ENCODE measurements around the gene SGSM2. TPM values are rescaled to one million over a fixed set of nuclear protein-coding genes. Genes with fewer than 3 reads are reported as not detected.
A peak's percentile ranks its signal among the peaks of the same experiment; 100 is the strongest.

Gene SGSM2
- total RNA-seq, 6 experiments from 2014 or later, result 22.4 to 28.2 (median 26.1) TPM

GRCh38 chr17:2401426-2402221, 64.3 kb downstream of the SGSM2 start:
- TF ChIP-seq CTCF (IDR thresholded peaks at IDR 0.05), result no peak
- H3K27me3 Mint-ChIP-seq (ENCODE audit: insufficient read depth), result peaks cover 10% of the 10 kb centered on the region
- H3K27ac Mint-ChIP-seq, result peak overlapping the region; percentile 99
- peaks cover 5% of the 10 kb centered on the region; the same call in 1 of the 2 replicates for H3K36me3 Mint-ChIP-seq (ENCODE audit: low read depth)
- H3K4me1 Mint-ChIP-seq (ENCODE audit: low read depth), result peaks cover 71% of the 10 kb centered on the region
- no peaks in the 10 kb centered on the region for H3K9me3 Mint-ChIP-seq
- peak overlapping the region; percentile 99 for H3K4me3 Mint-ChIP-seq
- peak; percentile 100 for DNase-seq

- peaks cover 72% of the 10 kb centered on the region for H3K4me1 Mint-ChIP-seq (ENCODE audit: low read depth)
- peak overlapping the region; percentile 88 for H3K27ac Mint-ChIP-seq
Observed at GRCh38 chr17:2402544-2402943, 65.2 kb downstream of the SGSM2 start.

GRCh38 chr17:2403044-2403443, 65.7 kb downstream of the SGSM2 start:
- peaks cover 9% of the 10 kb centered on the region for H3K27me3 Mint-ChIP-seq (ENCODE audit: insufficient read depth)
- H3K27ac Mint-ChIP-seq, result peak overlapping the region; percentile 88
- peaks cover 71% of the 10 kb centered on the region for H3K4me1 Mint-ChIP-seq (ENCODE audit: low read depth)
- no peaks in the 10 kb centered on the region for H3K9me3 Mint-ChIP-seq
- peak overlapping the region; percentile 99 for H3K4me3 Mint-ChIP-seq
- no peak for TF ChIP-seq CTCF (IDR thresholded peaks at IDR 0.05)
- no peak for DNase-seq
- H3K36me3 Mint-ChIP-seq (ENCODE audit: low read depth), result peaks cover 5% of the 10 kb centered on the region; the same call in 1 of the 2 replicates

More at GRCh38 chr17:2402544-2402943, 65.2 kb downstream of the SGSM2 start:
- no peak for TF ChIP-seq CTCF (IDR thresholded peaks at IDR 0.05)
- Mint-ChIP-seq H3K4me3 (peak overlapping the region; percentile 99), H3K36me3 (ENCODE audit: low read depth) (peaks cover 5% of the 10 kb centered on the region; the same call in 1 of the 2 replicates), H3K27me3 (ENCODE audit: insufficient read depth) (peaks cover 10% of the 10 kb centered on the region), H3K9me3 (no peaks in the 10 kb centered on the region)
- DNase-seq, result no peak

GRCh38 chr17:2405247-2405926, 68.1 kb downstream of the SGSM2 start:
- Mint-ChIP-seq H3K4me1 (ENCODE audit: low read depth) (peaks cover 58% of the 10 kb centered on the region), H3K4me3 (peak overlapping the region; percentile 69), H3K27ac (peak overlapping the region; percentile 99), H3K36me3 (ENCODE audit: low read depth) (peaks cover 5% of the 10 kb centered on the region; the same call in 1 of the 2 replicates), H3K27me3 (ENCODE audit: insufficient read depth) (peaks cover 4% of the 10 kb centered on the region; the same call in 1 of the 2 replicates), H3K9me3 (no peaks in the 10 kb centered on the region)
- peak; percentile 88 for DNase-seq
- TF ChIP-seq CTCF (IDR thresholded peaks at IDR 0.05), result no peak; the same call in 1 of the 2 replicates

- peak overlapping the region; percentile 99 for H3K27ac Mint-ChIP-seq
- H3K36me3 Mint-ChIP-seq (ENCODE audit: low read depth), result peaks cover 13% of the 10 kb centered on the region; the same call in 1 of the 2 replicates
- peak overlapping the region; percentile 81 for H3K4me3 Mint-ChIP-seq
- peaks cover under 1% of the 10 kb centered on the region; the same call in 1 of the 2 replicates for H3K27me3 Mint-ChIP-seq (ENCODE audit: insufficient read depth)
- no peaks in the 10 kb centered on the region for H3K9me3 Mint-ChIP-seq
- no peak for DNase-seq
- peaks cover 58% of the 10 kb centered on the region for H3K4me1 Mint-ChIP-seq (ENCODE audit: low read depth)
- TF ChIP-seq CTCF (IDR thresholded peaks at IDR 0.05), result no peak
Observed at GRCh38 chr17:2406271-2406902, 69.1 kb downstream of the SGSM2 start.
